ENCODE data around the gene SLC34A2.
"Not testable (repeated sequence)": the region's sequence is repeated elsewhere in the genome, so short reads cannot be mapped to it uniquely, and the experiment has no call there.

Gene SLC34A2

GRCh38 chr4:25654971-25655963 lies at the start of gene SLC34A2:
Gene SLC34A2 (plus strand): TSS chr4:25655851. CDS start chr4:25662501, 6,650 bp downstream.
- no peak for DNase-seq

GRCh38 chr4:25608644-25609043 lies 47.0 kb upstream of the SLC34A2 start:
- DNase-seq: no peak

GRCh38 chr4:25609976-25610375 lies 45.7 kb upstream of the SLC34A2 start:
- DNase-seq: no peak

GRCh38 chr4:25613613-25614012 lies 42.0 kb upstream of the SLC34A2 start:
- DNase-seq: not testable (repeated sequence)

- no peak for DNase-seq
Measured at GRCh38 chr4:25614807-25615206, 40.8 kb upstream of the SLC34A2 start.

GRCh38 chr4:25621027-25621930 lies 34.4 kb upstream of the SLC34A2 start:
- no peak for DNase-seq

GRCh38 chr4:25624616-25625015 lies 31.0 kb upstream of the SLC34A2 start:
- no peak for DNase-seq

GRCh38 chr4:25628451-25628850 lies 27.2 kb upstream of the SLC34A2 start:
- DNase-seq: no peak

GRCh38 chr4:25632135-25632534 lies 23.5 kb upstream of the SLC34A2 start:
- DNase-seq: no peak

GRCh38 chr4:25633541-25633940 lies 22.1 kb upstream of the SLC34A2 start:
- DNase-seq: no peak

- no peak for DNase-seq
Measured at GRCh38 chr4:25635501-25635900, 20.1 kb upstream of the SLC34A2 start.

GRCh38 chr4:25637581-25638220 lies 17.9 kb upstream of the SLC34A2 start:
- no peak for DNase-seq

- DNase-seq: no peak
Measured at GRCh38 chr4:25638221-25638601, 17.4 kb upstream of the SLC34A2 start.

GRCh38 chr4:25638806-25639205 lies 16.8 kb upstream of the SLC34A2 start:
- no peak for DNase-seq

GRCh38 chr4:25650311-25650710 lies 5.3 kb upstream of the SLC34A2 start:
- no peak for DNase-seq

- DNase-seq: no peak
Measured at GRCh38 chr4:25651682-25652081, 4.0 kb upstream of the SLC34A2 start.

GRCh38 chr4:25654031-25654970 lies 1.4 kb upstream of the SLC34A2 start:
- no peak for DNase-seq

- no peak for DNase-seq
Measured at GRCh38 chr4:25656031-25656430, 380 bp downstream of the SLC34A2 start.

GRCh38 chr4:25658357-25658771 lies 2.7 kb downstream of the SLC34A2 start:
- DNase-seq: no peak

- no peak for DNase-seq
Measured at GRCh38 chr4:25658777-25659176, 3.1 kb downstream of the SLC34A2 start.

GRCh38 chr4:25661441-25661840 lies 5.8 kb downstream of the SLC34A2 start:
- DNase-seq: not testable (repeated sequence)

- DNase-seq: no peak
Measured at GRCh38 chr4:25662306-25662705, 6.7 kb downstream of the SLC34A2 start.

Data from activated CD4-positive, alpha-beta T cell treated with anti-CD3 and anti-CD28 coated beads, Interleukin-2, amount 50 U/mL, for 4 hours (primary cell).